ENCODE results near the gene GPC2.
"Not testable (repeated sequence)": the region's sequence is repeated elsewhere in the genome, so short reads cannot be mapped to it uniquely, and the experiment has no call there.

The GPC2 gene

GRCh38 chr7:100177045-100178001, at the start of gene GPC2, which contains the start of gene STAG3:
TSS of gene GPC2 (minus strand) at chr7:100177381. CDS start at chr7:100177199, 182 bp downstream.
TSS of gene STAG3 (plus strand) at chr7:100177918. CDS start at chr7:100180557, 2,639 bp downstream.
- Histone ChIP-seq H3K27ac (peak within 1 kb of the TSS; percentile 85), H3K9me3 (no peaks in the 10 kb centered on the region), H3K4me3 (peak within 1 kb of the TSS; percentile 88), H4K20me1 (peaks cover 37% of the 10 kb centered on the region), H3K4me2 (peak within 1 kb of the TSS; percentile 95), H3K36me3 (peaks cover 29% of the 10 kb centered on the region), H3K9ac (peak within 1 kb of the TSS; percentile 88), H3K4me1 (peaks cover 33% of the 10 kb centered on the region), H3K27me3 (peaks cover 8% of the 10 kb centered on the region)
- TF ChIP-seq Cebpa-rat (IDR thresholded peaks at IDR 0.05) = no peak

GRCh38 chr7:100224891-100225290, 47.7 kb upstream of the GPC2 start:
- H3K4me1 ChIP-seq = peaks cover 28% of the 10 kb centered on the region
- H3K4me2 ChIP-seq, H3K9ac ChIP-seq, H3K27me3 ChIP-seq, H3K9me3 ChIP-seq, H3K4me3 ChIP-seq, H3K27ac ChIP-seq, H4K20me1 ChIP-seq: not testable (repeated sequence)
- H3K36me3 ChIP-seq = peaks cover 27% of the 10 kb centered on the region; the same call in 1 of the 2 replicates

- H3K9ac ChIP-seq = not testable (repeated sequence)
Observed at GRCh38 chr7:100223376-100223927, 46.3 kb upstream of the GPC2 start.

GRCh38 chr7:100222445-100223132, 45.4 kb upstream of the GPC2 start:
- Histone ChIP-seq H3K4me1 (peaks cover 46% of the 10 kb centered on the region), H3K4me2 (peak overlapping the region; percentile 89; the same call in 1 of the 2 replicates), H3K4me3 (no peak overlapping the region), H3K27ac (peak overlapping the region; percentile 82), H3K27me3 (no peaks in the 10 kb centered on the region), H3K9ac (no peak overlapping the region), H3K9me3 (no peaks in the 10 kb centered on the region), H4K20me1 (no peaks in the 10 kb centered on the region), H3K36me3 (peaks cover 27% of the 10 kb centered on the region; the same call in 1 of the 2 replicates)
- no peak for TF ChIP-seq Cebpa-rat (IDR thresholded peaks at IDR 0.05)

More at GRCh38 chr7:100223376-100223927, 46.3 kb upstream of the GPC2 start:
- Histone ChIP-seq H3K36me3 (peaks cover 27% of the 10 kb centered on the region; the same call in 1 of the 2 replicates), H3K4me1 (peaks cover 42% of the 10 kb centered on the region)
- not testable (repeated sequence) for H3K27ac ChIP-seq, H4K20me1 ChIP-seq, H3K4me2 ChIP-seq, H3K27me3 ChIP-seq, H3K4me3 ChIP-seq, H3K9me3 ChIP-seq

- Histone ChIP-seq H4K20me1 (no peaks in the 10 kb centered on the region), H3K4me3 (0 out of 2 replicates have a peak overlapping the region, but pooled peaks have one; percentile 55), H3K9ac (peak overlapping the region; percentile 64), H3K9me3 (no peaks in the 10 kb centered on the region), H3K27me3 (no peaks in the 10 kb centered on the region), H3K36me3 (peaks cover 27% of the 10 kb centered on the region; the same call in 1 of the 2 replicates), H3K4me1 (peaks cover 52% of the 10 kb centered on the region), H3K4me2 (peak overlapping the region; percentile 89), H3K27ac (peak overlapping the region; percentile 82)
- no peak for TF ChIP-seq Cebpa-rat (IDR thresholded peaks at IDR 0.05)
Observed at GRCh38 chr7:100221767-100222444, 44.7 kb upstream of the GPC2 start.

GRCh38 chr7:100221231-100221718, 44.1 kb upstream of the GPC2 start:
- Histone ChIP-seq H3K4me2 (peak overlapping the region; percentile 89), H3K4me1 (peaks cover 55% of the 10 kb centered on the region), H4K20me1 (no peaks in the 10 kb centered on the region), H3K9ac (peak overlapping the region; percentile 64), H3K36me3 (peaks cover 21% of the 10 kb centered on the region; the same call in 1 of the 2 replicates), H3K9me3 (no peaks in the 10 kb centered on the region), H3K27ac (peak overlapping the region; percentile 82), H3K27me3 (no peaks in the 10 kb centered on the region), H3K4me3 (peak overlapping the region; percentile 55; the same call in 1 of the 2 replicates)
- no peak for TF ChIP-seq Cebpa-rat (IDR thresholded peaks at IDR 0.05)

- H3K4me3 ChIP-seq = peak overlapping the region; percentile 55; the same call in 1 of the 2 replicates
- no peak for TF ChIP-seq Cebpa-rat (IDR thresholded peaks at IDR 0.05)
- H3K9me3 ChIP-seq = no peaks in the 10 kb centered on the region
- H3K4me2 ChIP-seq = peak overlapping the region; percentile 89
- peaks cover 16% of the 10 kb centered on the region; the same call in 1 of the 2 replicates for H3K36me3 ChIP-seq
- no peaks in the 10 kb centered on the region for H4K20me1 ChIP-seq
- no peaks in the 10 kb centered on the region for H3K27me3 ChIP-seq
- peak overlapping the region; percentile 64 for H3K9ac ChIP-seq
- H3K4me1 ChIP-seq = peaks cover 60% of the 10 kb centered on the region
- H3K27ac ChIP-seq = peak overlapping the region; percentile 82
Observed at GRCh38 chr7:100220586-100221230, 43.5 kb upstream of the GPC2 start.

- H4K20me1 ChIP-seq, H3K27me3 ChIP-seq, H3K9me3 ChIP-seq: not testable (repeated sequence)
- Histone ChIP-seq H3K27ac (peak within 1 kb of the TSS; percentile 82), H3K36me3 (peaks cover 16% of the 10 kb centered on the region; the same call in 1 of the 2 replicates), H3K4me1 (peaks cover 66% of the 10 kb centered on the region), H3K4me3 (peak within 1 kb of the TSS; percentile 55; the same call in 1 of the 2 replicates), H3K4me2 (peak within 1 kb of the TSS; percentile 89), H3K9ac (peak within 1 kb of the TSS; percentile 64)
Observed at GRCh38 chr7:100219801-100220585, 42.8 kb upstream of the GPC2 start, which contains the start of gene PVRIG. TSS of gene PVRIG (plus strand) at chr7:100219949. CDS start at chr7:100219971, 22 bp downstream.
